NT2/D1 (cell line): ENCODE data around the gene APOL2.

Source experiments
- SUZ12 ChIP-seq: IDR thresholded peaks from 2 replicates; pipeline ENCODE4 v1.6.1; 2011; ENCODE audit not compliant: insufficient read length, insufficient read depth; ENCODE audit errors: extremely low read depth
- YY1 ChIP-seq: IDR thresholded peaks from 2 replicates; pipeline ENCODE4 v1.6.1; 2011; ENCODE audit not compliant: insufficient read length, insufficient read depth
- ZNF274 ChIP-seq: IDR thresholded peaks from 2 replicates; pipeline ENCODE4 v1.6.1; 2011; ENCODE audit warnings: mild to moderate bottlenecking, low read depth, low read length

DNA sequence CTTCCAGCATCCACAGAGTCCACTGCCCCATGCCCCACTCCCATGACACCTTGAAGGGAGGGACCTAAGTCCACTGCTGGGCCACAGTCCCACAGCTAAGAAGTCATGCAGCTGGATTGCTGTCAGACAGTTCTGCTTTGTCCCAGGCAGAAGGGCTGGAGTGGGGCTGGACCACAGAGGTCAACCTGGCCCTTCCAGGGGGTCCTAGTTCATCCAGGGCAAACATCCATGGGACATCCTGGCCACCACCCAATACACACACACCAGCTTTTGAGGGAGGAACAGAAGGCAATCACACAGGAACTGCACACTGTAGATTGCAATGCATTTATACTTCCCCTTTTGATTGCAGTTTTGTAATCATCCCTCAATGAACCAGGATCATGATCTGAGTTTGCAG lies 26.4 kb downstream of the APOL2 start:
- TF ChIP-seq YY1: no peak
- no peak for TF ChIP-seq ZNF274
- no peak for TF ChIP-seq SUZ12
